ENCODE data around the gene ODAD4.

Gene ODAD4

DNA sequence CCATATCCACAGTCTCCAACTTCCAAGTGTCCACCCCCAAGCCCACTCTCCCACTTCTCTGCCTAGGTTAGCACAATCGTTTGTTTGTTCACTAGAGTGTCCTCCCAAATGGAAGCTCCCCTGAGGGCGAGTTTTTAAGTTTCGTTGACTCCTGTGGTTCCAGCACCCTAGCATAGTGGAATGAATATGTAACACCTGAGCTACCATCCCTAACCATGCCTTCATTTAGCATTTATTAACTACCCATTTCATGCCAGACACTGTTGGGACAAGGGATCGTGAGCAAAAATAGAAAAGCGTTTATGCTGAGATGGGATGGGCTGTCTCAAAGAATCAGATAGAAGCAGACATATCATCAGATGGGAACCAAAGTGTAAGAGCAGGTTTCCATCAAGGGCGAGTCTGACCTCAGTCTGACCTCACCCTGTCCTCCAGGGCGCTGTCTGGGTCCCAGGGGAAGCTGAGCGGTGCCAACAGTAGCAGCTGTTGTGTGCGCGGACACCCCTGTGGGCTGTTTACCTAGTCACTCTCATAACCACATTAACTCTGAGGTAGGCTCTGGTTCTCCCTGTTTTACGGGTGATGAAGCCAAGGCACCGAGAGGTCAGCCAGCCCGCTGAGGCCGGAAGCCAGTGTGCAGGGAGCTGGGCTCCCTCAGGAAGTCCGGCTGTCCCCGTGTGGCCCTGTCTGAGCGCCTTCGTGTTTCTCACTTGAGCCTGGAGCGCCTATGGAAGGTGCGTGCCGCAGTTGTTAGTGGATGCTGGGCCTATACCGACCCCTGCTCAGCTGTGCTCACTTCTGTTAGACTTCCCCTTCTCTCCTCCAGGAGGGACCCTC, 42.4 kb downstream of the ODAD4 start:
- DNase-seq, result no peak

DNA sequence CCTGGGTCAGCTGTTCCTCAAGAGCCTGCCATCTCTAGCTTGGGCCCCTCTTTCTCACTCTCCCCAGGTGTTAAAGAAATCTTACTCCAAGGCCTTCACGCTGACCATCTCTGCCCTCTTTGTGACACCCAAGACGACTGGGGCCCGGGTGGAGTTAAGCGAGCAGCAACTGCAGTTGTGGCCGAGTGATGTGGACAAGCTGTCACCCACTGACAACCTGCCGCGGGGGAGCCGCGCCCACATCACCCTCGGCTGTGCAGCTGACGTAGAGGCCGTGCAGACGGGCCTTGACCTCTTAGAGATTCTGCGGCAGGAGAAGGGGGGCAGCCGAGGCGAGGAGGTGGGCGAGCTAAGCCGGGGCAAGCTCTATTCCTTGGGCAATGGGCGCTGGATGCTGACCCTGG, 43.0 kb downstream of the ODAD4 start:
- no peak for DNase-seq

DNA sequence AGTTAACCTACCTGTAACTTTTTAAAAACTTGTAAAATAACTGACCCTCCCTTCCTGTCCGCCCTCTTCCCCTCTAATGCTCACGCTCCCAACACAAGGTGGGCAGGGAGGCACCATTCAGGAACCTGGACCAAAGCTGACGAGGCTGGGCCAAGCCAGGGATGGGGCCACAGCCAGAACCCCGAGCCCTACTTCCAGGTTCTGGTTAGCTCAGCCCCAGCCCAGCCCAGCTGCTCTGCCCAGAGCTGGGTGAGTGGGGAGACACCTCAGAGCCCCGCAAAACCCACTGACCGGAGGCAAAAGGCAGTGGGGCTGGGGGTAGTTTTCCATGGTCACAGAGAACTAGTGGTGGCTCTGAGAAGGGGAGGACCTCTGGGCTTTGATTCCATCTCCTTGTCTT, 43.6 kb downstream of the ODAD4 start:
- no peak for DNase-seq

DNA sequence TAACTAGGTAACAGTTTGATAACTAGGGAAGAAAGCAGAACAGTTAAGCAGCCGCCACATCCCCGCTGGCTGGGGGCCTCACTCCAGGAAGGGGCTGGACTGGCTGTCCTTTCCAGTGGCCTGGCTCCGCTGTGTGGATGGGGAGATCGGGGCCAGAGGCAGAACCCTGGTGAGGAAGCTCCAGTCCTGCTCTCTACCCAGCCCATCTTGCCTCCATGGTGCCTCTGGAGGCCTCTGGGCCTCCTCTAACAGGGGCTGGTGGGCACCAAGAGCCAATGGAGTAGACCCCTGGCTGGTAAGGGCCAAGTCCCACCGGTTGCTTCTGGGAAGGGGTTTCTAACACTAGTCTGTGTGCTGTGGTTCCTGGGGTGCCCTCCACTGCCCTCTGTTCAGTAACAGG, 44.2 kb downstream of the ODAD4 start:
- no peak for DNase-seq

DNA sequence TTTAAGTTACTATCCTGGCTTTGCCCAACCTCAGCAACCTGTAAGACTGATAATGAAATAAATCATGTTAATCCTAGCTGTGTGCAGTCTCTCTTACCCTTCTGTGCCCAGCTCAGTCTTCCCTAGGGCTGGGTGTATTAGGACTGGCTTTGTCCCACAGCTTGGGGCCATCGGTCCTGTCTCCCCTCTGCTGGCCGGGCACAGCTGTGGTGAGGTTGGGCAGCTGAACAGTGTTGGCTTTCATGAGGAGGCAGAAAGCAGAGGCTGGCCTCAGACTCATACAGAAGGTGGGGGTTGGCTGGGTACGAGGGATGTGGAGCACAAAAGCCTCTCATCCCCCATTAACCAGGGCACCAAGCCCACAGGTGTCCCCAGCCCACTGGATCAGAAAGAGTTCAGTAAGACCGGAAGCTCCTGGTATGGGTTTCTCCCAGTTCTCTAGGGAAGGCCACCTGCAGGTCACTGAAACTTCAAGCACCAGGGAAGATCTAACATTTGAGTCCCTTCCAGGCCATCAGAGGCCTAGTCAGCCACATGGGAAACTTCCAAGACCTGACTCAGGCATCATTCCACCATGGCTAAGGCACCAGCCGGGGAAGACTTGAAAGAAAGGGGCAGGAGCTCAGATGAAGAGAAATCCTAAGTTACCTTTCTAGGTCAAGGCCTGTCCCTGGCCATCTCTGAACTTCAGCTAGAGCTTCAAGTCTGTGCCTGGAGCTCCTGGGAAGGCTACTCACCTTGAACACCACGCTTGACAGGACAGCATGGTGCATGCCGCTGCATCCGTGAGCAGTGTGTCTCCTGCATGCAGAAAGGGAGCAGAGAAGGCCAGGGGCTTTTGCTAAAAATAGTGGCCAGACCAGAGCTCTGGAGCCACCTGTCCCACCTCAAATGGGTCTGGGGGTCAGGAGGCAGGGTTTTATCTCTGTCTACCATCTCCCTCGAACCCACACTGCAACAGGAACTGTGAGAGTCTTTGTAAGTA, 45.0 kb downstream of the ODAD4 start:
- DNase-seq, result no peak

DNA sequence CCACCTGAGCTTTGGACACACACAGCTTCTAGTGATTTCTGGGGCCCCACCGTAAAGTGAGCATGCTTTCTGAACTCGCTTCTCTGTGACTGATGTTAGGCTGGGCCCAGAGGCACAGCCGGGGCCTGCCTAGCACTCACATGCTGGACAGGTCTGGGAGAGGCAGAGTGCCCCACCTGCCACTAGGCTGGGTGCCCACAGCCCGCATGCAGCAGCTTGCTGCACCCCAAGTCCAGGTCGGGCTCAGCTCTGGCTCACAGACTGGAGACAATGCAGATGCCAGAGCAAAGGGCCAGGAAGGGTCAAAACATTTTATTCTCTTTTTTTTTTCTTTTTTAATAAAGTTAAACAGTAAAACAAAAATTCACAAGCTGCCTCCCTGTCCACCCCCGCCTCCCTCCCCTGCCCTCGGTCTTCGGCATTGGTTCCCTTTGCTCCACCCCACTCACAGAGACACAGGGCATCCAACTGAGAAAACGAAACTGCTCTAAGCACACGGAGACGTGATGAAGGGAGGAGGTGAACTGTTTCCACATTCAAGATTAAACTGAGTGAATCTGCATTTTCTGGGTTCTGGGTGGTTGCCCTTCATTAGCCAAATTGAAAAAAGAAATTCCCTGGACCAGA, 45.8 kb downstream of the ODAD4 start:
- DNase-seq, result no peak

DNA sequence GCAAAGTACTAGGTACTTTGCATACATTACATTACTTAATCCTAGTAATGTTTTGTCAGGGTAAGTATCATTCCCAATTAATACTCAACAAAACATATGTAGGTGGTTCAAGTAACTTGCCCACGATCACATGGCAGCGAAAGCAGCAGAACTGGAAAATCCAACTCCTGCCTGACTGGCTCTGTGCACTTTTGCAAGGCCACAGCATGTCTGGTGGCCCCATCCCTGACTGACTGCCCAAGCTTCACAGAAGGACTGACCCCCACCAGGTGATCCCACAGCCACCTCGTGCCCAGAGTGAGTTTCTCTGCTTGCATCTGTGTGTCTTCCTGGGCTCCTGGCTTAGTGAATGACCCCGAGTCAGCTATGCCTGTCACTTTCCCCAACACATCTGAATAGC, 47.6 kb downstream of the ODAD4 start:
- no peak for DNase-seq

DNA sequence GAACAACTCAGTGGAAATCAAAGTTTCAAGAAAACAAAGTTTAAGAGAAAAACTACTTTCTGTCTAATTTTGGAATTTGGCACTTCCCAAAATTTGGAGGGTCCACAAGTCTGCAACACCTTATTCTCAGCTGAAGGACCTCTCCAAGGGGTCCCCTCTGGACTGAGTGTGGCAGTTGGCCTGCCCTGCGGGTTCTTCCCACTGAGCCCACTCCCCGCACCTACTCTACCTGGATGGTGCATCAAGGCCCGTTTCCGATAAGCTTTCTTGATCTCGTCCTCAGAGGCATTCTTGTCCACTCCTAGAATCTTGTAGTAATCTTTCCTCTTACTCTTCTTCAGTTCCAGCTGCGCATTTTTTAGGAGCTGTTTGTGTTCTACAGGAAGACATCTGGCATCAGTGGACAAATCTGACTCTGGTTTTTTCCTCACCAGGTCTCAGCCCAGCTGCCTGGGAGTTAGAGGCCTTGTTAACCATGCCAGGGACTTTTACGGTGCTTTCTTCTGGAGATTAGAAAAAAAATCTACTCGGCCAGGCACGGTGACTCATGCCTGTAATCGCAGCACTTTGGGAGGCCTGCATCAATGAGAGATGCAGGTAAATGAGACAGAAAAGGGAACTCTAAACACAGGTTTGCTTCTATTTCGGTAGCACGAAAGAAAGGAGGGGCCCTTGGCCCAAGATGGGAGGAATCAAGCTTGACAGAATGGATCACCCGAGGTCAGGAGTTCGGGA, 51.8 kb downstream of the ODAD4 start:
- DNase-seq, result no peak

DNA sequence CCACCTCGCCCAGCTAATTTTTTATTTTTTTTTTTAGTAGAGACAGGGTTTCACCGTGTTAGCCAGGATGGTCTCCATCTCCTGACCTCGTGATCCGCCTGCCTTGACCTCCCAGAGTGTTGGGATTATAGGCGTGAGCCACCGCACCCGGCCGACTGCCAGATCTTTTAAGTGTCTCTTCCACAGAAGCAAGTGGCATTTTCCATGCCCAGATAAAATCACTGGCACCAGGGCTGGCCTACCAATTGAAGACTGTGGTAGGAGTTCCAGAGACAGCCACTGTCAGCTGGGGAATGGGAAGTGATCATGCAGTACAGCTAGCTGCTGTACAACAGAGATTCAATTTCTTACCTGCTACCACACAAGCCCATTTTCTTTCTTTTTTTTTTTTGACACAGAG, 54.0 kb downstream of the ODAD4 start:
- DNase-seq, result no peak

DNA sequence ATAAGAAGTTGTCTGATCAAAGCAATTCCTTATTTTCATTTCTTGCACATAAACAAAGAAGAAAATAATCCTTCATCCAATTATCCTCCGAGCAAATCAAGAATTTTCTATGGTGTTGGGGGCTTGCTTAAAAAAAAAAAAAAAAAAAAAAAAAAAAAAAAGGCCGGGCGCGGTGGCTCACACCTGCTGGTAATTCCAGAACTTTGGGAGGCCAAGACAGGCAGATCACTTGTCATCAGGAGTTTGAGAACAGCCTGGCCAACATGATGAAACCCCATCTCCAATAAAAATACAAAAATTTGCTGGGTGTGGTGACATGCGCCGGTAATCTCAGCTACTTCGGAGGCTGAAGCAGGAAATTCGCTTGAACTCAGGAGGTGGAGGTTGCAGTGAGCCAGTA, 55.5 kb downstream of the ODAD4 start:
- no peak for DNase-seq

DNA sequence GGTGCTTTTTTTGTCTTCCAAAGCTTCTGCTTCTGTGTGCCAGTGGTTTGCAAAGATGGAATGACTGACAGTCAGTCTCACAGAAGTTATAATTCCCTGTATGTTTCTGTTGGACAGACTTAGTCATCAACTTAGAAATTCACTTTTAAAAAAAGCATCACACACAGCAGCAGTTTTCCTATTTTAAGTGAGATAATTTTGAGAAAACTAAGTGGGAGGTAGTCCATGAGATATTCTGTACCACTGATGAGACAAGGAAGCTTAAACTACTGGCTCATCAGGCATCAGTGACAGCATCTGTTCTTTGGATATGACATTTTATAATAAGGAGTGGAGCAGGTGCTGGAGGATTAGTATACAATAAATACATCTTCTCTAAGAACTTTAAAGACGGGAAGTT, 56.2 kb downstream of the ODAD4 start:
- DNase-seq, result no peak

DNA sequence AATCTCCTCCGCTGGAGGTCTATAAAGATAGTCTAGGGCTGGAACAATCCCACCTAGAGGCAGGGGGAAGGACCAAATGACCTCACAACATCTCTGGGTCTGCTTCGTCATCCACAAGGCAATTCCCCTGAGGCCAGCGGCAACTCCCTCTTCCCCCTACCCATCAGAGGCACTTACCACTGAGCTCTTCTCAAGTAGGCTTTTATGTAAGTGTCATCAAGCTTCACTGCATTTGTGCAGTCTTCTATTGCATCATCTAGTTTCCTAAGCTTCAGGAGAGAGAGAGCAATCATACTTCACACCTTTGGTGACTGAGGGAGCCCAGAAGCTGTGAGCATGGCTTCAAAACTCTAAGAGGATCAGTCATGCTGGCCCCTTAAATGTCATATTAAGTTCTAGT, 57.2 kb downstream of the ODAD4 start:
- DNase-seq, result no peak

DNA sequence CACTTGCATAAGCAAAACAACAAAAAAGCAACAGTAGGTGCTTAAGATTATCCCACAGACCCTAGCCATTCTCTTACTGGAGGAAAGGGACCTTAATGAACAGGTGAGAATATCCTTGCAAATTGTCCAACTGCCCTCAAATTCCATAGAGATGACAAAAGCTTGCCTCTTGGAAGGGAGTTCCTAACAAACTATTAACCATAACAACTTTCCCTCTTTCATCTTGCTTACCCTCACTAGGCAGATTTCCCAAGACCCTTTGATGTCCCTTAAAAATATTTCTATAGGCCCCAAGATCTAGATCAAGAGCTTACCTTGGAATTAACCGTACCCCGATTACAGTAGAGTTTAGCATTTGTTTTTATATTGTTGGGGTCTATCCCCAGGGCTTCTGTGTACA, 58.0 kb downstream of the ODAD4 start:
- no peak for DNase-seq

DNA sequence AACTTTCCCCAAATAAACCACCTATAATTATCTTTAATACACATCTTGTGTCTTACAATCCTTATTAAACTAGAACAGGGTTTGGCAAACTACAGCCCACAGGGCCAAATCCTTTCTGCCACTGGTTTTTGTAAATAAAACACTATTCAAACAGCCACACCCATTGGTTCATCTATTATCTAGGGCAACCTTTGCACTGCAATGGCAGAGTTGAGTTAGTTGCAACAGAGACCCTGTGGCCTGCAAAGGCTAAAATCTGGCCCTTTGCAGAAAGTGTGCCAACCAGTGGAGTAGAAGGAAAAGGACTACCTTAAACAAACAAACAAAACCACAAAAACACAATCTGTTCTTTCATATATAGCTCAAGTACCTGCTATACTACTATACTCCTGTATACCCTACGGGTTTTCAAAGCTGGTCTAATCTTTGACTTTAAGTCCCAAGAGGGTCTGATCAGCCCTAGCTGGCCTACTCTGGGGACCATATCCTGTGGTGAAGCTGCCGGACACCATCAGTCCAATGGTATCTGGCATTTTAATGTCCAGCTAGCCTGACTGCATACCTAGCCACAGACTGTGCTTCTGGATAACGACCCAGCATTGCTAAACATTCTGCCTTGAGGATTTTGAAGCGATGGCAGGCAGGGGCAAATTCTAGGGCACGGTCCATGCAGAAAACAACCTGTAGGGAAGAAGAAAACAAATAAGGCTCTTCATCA, 59.4 kb downstream of the ODAD4 start:
- DNase-seq, result no peak

DNA sequence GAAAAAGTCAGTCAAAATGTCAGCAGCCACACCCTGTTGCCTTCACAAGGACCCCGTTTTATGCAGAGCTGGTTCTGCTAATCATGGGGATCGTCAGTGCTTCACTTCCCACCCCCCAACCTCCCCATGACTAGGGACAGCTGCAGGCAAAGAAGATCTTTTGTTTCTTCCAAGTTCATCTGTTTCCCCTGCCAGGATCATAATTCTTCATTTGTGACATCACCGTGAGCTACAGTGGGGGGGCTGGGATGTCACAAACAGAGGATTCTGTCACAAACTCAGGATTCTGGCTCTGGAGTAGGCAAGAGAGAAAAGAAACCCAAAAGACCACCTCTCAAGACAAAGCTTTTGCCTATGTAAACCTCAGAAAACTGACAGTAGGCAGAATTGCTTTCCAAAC, 62.2 kb downstream of the ODAD4 start:
- no peak for DNase-seq

DNA sequence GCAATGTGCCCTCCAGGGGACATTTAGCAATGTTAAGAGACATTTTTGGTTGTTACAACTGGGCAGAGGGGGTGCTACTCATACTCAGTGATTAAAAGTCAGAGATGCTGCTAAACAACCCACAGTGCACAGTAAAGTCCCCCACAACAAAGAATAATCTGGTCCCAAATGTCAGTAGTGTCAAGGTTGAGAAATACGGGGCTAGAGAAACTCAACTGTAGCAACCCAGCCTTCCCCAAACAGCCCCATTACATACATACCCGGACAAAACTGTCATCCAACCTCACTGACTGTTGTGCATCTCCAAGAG, 66.4 kb downstream of the ODAD4 start:
- no peak for DNase-seq

DNA sequence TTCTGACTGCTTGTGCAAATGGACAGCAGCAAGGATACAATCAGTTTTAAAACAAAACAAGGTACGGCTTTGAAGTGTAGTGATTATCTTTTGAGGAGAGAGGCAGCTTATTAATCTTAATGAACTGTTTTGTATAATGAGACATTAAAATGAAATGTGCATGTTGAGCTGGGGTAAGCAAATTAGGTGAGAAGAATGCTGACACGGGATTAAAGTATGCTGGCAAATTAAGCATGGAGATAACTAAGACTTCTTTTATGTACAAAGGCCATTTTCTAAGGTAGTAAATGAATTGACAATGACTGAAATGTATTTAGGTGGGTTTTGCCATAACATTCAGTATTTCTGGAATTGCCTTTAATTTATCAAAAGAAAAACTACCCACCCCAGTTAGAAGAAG, 68.1 kb downstream of the ODAD4 start:
- DNase-seq, result no peak

DNA sequence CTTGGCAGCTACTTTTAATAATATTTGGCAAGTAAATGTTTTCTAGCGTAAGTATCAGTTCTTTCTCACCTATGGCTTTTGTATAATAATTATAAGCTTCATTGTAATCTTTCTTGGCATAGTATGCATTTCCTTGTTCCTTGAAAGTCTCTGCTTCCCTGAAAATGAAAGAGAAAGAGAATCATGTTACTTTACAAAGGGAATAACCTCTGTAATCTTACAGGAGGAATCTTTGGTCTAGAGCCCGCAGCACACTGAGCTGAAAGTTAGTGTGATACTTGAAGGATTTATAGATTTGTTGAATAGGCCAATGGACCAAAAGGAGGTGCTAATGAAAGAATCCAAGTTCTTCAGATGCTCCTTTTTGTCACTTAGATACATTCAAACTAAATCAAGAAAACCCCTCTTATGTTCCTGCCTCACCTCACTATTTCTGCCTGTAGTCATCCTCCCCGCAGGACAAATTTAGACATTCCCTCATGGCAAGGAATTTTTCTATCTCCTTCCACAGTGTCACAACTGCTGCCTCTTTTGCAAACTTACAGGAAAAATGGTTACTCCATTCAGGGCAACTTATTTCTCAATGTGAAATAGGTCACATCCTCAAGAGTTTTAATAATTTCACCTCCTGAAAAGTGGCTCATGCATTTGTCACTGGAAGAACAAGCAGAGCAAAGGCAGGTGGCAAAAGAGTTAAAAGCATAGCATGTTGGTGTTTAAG, 70.2 kb downstream of the ODAD4 start:
- DNase-seq, result no peak

DNA sequence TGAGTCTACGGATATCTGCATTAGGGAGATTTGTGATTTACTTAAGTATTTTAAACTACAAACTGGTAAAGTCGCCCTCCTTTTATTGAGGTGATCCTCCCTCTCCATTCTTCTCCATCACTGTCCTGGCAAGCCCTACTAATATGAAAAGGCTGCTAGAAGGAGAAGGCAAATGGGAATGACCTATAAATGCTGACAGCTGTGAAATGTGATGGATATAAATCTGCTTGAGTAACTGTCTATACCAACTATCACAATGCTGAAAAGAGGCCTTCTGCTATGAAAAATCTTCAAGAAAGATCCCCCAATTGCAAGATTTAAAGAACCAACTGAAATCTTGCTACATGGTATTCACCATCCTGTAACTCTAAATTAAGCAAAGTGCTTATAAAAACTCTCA, 71.3 kb downstream of the ODAD4 start:
- DNase-seq, result no peak

DNA sequence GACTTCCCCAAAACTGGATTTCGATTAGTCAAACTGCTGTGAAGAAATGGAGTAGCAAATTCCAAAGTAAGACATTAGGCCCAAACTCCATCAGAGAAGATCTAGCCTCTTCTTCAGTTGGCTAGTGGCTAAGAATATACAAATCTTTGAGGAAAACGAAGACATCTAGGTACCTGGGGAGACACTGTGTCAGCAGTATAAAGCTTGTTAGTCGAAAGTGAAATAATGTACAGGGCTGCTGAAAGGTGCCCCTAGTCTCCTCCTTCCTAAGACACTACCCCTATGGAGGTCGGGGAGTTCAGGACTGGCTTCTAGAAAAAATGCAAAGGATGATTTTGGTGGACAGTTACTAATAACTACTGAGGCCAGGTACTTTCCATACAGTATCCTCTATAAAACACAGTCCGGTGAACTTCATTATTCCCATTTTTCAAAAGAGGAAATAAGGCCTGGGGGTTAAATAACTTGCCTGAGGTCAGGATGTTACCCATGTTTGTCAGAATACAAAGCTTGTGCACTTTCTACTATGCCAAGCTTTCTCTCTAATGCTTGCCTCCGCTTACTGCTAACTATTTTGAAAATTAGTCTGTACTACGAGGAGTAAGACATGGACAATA, 71.9 kb downstream of the ODAD4 start:
- DNase-seq, result peak in 1 of 4 experiments; percentile 13

DNA sequence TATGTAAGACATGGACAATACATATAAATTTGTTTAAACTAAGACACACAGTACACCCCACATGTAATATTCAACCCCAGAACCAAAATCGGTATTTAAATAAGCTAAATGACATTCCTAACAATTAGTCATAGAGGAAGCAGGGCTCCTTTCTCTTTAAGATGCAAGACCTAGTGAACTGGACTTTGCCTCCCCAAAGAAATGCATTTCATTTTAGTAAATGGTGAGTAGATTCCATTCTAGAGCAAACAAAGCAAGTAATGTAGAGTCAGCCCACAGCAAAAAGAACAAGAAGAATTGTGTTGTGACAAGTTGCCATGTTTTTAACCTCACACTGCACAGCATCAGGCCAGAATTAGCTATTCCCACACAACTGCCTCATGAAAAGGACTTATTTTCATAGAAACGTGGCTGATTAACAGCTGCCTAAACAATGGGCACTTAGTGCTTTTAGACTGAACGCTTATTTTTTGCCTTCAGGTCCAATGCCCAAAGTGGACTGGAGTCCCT, 72.4 kb downstream of the ODAD4 start:
- no peak for DNase-seq

Data from suppressor macrophage (primary cell).